Fibroblast of mammary gland (primary cell): Measurements from ENCODE around the gene PTBP3.

Experiments
- DNase-seq: peaks from one replicate; pipeline ENCODE4 v3.0.0-alpha.2; 2010; ENCODE audit warnings: low read depth
- H3K4me3 ChIP-seq: 2 replicates; pipeline ENCODE4 v1.5.1; 2011; ENCODE audit warnings: low read depth, mild to moderate bottlenecking, low read length, moderate library complexity; ENCODE audit not compliant: control insufficient read depth
- TF ChIP-seq, protein P1 (sequence below): conservative IDR thresholded peaks from 2 replicates; pipeline ENCODE4 v1.5.1; 2011; ENCODE audit warnings: low read depth, low read length, inconsistent platforms; ENCODE audit not compliant: control insufficient read depth, insufficient read depth

Gene PTBP3

GRCh38 chr9:112265391-112265790, 68.0 kb downstream of the PTBP3 start:
- H3K4me3 ChIP-seq: no peak overlapping the region
- TF ChIP-seq, protein P1, sequence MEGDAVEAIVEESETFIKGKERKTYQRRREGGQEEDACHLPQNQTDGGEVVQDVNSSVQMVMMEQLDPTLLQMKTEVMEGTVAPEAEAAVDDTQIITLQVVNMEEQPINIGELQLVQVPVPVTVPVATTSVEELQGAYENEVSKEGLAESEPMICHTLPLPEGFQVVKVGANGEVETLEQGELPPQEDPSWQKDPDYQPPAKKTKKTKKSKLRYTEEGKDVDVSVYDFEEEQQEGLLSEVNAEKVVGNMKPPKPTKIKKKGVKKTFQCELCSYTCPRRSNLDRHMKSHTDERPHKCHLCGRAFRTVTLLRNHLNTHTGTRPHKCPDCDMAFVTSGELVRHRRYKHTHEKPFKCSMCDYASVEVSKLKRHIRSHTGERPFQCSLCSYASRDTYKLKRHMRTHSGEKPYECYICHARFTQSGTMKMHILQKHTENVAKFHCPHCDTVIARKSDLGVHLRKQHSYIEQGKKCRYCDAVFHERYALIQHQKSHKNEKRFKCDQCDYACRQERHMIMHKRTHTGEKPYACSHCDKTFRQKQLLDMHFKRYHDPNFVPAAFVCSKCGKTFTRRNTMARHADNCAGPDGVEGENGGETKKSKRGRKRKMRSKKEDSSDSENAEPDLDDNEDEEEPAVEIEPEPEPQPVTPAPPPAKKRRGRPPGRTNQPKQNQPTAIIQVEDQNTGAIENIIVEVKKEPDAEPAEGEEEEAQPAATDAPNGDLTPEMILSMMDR: no peak
- DNase-seq: no peak

- TF ChIP-seq, protein P1: no peak
- no peak for DNase-seq
- no peak overlapping the region for H3K4me3 ChIP-seq
Measured at GRCh38 chr9:112262577-112262976, 70.8 kb downstream of the PTBP3 start.

GRCh38 chr9:112261133-112261532, 72.3 kb downstream of the PTBP3 start:
- H3K4me3 ChIP-seq: no peak overlapping the region
- no peak for DNase-seq

GRCh38 chr9:112258106-112258505, 75.3 kb downstream of the PTBP3 start:
- no peak for DNase-seq
- TF ChIP-seq, protein P1: no peak
- H3K4me3 ChIP-seq: no peak overlapping the region

More at GRCh38 chr9:112261133-112261532, 72.3 kb downstream of the PTBP3 start:
- TF ChIP-seq, protein P1: no peak

DNA sequence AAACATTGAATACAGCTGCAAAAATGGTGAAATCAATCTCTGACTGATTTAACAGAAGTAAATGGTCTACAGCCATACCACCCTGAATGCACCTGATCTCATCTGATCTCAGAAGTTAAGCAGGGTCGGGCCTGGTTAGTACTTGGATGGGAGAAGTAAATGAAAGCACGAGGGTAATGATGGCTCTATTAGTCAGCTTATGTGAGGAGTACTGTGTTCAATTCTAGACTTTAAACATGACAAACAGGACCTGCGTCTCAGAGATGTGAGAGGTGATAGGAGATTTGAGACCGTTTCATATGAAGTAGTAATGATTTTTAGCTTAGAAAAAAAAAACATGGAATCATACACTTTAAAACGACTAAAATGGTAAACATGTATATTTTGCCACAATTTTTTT, 81.2 kb downstream of the PTBP3 start:
- H3K4me3 ChIP-seq: no peak overlapping the region
- TF ChIP-seq, protein P1: no peak
- DNase-seq: no peak

DNA sequence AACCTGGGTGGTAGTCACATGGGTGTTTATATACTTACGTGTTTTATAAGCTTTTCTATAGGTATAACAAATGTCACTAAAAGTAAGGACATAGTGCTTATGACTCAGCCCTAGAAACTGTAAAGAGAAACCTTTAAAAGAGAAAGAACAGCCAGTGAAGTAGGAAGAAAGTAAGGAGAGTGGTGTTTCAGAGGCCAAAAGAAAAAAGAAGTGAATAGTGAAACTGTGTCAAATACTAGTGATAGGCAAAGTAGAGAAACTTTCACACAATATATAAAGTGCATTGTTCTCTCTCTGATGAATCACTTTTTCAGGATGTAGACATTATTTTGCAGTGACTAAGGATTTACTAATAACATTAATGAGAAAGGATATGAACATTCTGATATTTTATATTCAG, 84.1 kb downstream of the PTBP3 start:
- TF ChIP-seq, protein P1: no peak
- no peak overlapping the region for H3K4me3 ChIP-seq
- peak; percentile 31 for DNase-seq

DNA sequence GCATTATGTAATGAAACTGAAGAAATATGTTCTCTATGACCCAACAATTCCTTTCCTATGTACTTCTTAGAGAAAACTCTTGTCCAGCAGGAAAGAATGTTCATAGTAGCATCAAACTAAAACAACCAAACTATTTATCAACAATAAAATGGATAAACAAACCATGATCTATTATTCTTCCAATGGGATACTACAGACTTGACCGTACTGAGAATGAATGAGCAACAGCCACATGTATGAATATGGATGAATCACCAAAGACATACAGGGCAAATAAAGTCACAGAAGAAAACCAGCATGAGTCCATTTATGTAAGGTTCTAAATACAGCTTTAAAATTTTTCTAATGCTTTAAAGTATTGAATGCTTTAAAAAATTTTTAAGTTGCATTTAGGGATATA, 84.7 kb downstream of the PTBP3 start:
- TF ChIP-seq, protein P1: no peak
- H3K4me3 ChIP-seq: no peak overlapping the region
- DNase-seq: peak; percentile 59
